ENCODE results near the gene GPN1.

DNA sequence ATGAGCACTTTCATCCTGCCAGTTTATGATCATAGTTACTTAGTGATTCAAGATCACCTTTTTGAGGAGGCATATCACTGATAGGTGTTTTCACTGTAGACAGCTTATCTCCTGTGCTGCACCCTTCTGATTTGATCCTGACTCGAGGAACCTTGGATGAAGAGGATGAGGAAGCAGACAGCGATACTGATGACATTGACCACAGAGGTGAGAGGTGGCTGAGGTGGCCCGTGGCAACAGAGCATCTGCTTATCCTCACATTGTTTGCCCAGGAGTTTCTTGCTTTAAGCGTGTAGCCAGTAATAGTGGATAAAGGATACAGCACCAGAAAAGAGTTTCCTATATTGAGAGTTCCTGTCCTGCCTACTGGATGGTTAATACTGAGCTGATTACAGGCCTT, 18.9 kb downstream of the GPN1 start:
- TF ChIP-seq EZH2 (IDR thresholded peaks at IDR 0.05; ENCODE audit: low read depth) = no peak
- TF ChIP-seq, protein P1, sequence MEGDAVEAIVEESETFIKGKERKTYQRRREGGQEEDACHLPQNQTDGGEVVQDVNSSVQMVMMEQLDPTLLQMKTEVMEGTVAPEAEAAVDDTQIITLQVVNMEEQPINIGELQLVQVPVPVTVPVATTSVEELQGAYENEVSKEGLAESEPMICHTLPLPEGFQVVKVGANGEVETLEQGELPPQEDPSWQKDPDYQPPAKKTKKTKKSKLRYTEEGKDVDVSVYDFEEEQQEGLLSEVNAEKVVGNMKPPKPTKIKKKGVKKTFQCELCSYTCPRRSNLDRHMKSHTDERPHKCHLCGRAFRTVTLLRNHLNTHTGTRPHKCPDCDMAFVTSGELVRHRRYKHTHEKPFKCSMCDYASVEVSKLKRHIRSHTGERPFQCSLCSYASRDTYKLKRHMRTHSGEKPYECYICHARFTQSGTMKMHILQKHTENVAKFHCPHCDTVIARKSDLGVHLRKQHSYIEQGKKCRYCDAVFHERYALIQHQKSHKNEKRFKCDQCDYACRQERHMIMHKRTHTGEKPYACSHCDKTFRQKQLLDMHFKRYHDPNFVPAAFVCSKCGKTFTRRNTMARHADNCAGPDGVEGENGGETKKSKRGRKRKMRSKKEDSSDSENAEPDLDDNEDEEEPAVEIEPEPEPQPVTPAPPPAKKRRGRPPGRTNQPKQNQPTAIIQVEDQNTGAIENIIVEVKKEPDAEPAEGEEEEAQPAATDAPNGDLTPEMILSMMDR (conservative IDR thresholded peaks at IDR 0.05) = no peak
